ENCODE measurements around the gene DIO1.
A peak's percentile ranks its signal among the peaks of the same experiment; 100 is the strongest.

The DIO1 gene

DNA sequence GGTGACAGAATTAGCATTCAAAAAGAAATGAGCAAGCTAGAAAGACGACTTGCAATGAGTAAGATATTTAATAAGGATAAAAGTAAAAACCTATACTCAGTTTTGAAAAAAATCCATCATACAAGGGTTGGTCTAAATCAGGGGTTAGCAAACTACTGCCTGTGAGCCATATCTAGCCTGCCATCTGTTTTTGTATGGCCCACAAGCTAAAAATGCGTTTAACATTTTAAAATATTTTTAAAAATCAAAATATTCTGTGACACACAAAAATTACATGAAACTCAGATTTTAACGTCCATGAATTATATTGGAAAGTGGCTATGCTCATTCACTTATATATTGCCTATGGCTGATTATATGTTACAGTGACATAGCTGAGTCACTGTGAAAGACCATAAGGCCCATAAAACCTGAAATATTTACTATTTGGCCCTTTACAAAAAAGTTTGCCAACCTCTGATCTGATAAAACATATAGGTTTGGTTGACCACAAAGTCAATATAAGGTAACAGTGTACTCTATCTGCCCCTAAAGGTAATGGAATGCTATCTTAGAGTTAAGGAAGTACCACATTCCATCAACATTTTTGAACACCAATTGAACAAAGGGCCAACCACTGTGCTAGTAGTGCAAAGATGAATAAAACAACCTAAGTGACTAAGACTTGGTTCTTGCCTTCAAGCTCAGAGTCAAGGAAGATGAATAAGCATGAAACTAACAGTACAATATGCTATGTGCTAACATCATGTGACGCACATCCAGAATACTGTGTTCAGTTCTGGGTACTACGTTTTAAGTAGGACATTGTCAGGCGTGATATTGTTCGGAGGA, 48.4 kb downstream of the DIO1 start:
- DNase-seq (ENCODE audit: low read depth) = no peak

DNA sequence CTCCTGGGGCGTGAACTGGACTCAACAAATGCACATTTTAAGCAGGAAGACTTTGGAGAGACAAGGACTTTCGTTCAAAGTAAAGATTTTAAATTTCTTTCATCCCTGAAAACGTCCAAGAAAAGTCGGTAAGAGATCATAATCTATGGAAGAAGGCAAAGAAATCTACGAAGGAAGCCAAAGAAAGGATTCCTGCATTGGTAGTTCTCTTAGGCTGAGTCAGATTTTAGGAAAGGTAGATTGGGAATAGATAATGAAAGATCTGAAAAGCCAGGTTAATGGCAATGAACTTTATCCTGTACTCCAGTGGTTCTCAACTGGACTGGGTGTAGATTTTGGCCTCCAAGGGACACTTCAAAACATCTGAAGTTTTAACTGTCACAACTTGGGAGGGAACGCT, 49.1 kb downstream of the DIO1 start:
- no peak for DNase-seq (ENCODE audit: low read depth)

DNA sequence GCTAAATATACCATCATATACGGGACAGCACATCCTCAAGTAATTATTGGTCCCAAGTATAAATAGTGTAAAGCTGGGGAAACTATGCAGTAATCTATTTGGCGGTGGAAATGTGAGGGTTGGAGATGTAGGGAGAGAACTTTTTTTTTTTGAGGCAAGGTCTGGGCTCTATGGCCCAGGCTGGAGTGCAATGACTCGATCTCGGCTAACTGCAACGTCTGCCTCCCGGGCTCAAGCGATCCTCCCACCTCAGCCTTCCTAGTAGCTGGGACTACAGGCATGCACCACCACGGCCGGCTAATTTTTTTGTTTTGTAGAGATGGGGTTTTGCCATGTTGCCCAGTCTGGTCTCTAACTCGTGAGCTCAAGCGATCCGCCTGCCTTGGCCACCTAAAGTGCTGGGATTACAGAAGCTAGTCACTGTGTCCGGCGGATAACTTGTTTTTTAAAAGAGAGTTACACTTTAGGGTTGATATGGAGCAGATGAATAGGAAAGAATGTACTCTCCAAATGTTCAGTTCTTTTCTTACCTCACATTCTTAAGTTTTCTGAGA, 49.6 kb downstream of the DIO1 start:
- no peak for DNase-seq (ENCODE audit: low read depth)

DNA sequence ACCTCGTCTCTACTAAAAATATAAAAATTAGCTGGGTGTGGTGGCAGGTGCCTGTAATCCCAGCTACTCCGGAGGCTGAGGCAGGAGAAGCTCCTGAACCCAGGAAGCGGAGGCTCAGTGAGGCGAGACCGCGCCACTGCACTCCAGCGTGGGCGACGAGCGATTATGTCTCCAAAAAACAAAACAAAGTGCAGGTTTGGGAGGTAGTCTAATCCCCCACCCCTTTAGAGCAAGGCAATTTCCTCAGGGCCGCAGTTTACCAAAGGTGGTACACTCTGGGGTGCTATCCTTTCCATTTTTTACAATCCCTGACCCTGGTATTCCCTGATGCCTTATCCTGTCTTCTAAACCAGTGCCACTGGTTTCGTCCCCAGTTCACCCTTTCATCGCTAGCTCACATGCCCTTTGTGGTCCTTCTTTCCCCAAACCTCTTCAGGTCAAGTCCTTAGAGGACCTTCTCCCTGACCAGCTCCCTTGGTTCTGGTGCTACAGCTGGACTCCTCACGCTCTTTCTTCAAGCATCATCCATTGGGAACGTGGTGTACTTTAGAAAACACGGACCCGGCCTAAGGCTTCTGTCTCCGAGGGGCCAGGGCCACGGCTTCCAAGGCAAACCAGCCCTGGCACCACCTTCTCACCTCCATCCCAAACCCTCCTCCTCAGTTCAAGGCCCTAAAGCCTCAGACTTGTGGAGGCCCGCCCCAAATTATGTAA, 50.6 kb downstream of the DIO1 start:
- DNase-seq (ENCODE audit: low read depth) = no peak

DNA sequence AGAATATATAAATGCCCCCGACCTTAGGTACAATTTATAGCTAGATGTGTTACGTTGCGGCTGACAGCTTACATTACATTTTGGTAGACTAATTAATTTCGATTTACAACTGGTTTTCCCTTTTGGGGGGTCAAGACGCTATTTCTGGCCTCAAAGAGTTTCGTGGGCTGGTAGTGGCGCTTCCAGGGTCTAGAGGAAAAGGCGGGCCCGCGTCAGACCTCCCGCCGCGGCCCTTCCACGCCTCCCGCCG, 51.1 kb downstream of the DIO1 start:
- no peak for DNase-seq (ENCODE audit: low read depth)

DNA sequence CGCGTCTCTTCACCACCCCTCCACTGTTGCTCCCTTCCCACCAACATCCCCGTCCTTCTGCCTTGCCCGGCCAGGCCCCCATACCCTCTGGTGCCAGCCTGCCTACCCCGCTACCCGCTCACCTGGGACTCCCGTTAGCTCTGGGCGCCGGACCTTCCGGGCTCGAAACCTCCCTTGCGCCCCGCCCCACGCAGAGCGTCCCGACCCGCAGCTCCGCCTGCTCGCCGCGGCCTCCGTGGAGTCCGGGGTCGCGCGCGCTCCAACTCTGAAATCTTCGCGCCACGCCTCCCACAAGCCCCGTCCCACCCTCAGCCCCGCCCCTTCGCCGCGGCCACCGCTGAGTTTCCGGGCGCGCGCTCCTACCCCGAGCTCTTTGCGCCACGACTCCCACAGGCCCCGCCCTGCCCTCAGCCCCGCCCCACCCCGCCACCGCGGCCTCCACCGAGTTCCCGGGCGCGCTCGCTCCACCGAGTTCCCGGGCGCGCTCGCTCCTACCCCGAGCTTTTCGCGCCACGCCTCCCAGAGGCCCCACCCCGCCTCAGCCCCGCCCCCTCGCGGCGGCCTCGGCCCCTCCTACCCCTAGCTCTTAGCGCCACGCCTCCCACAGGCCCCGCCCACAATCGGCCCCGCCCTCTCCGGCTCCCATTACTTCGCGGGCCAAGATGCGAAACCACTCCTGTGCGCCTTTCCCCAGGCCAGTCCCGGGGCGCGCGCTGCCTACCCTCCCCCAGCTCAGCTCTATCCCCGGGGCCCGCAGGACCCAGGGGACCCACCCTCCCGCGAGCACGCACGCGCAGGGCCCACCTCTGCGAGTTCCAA, 51.7 kb downstream of the DIO1 start, which contains the start of gene IFT25:
Gene IFT25 (minus strand): TSS at position 267 of the 819 bp plus-strand sequence. CDS start 5,617 bp downstream, outside the sequence.
- peak; percentile 99 for DNase-seq (ENCODE audit: low read depth)

DNA sequence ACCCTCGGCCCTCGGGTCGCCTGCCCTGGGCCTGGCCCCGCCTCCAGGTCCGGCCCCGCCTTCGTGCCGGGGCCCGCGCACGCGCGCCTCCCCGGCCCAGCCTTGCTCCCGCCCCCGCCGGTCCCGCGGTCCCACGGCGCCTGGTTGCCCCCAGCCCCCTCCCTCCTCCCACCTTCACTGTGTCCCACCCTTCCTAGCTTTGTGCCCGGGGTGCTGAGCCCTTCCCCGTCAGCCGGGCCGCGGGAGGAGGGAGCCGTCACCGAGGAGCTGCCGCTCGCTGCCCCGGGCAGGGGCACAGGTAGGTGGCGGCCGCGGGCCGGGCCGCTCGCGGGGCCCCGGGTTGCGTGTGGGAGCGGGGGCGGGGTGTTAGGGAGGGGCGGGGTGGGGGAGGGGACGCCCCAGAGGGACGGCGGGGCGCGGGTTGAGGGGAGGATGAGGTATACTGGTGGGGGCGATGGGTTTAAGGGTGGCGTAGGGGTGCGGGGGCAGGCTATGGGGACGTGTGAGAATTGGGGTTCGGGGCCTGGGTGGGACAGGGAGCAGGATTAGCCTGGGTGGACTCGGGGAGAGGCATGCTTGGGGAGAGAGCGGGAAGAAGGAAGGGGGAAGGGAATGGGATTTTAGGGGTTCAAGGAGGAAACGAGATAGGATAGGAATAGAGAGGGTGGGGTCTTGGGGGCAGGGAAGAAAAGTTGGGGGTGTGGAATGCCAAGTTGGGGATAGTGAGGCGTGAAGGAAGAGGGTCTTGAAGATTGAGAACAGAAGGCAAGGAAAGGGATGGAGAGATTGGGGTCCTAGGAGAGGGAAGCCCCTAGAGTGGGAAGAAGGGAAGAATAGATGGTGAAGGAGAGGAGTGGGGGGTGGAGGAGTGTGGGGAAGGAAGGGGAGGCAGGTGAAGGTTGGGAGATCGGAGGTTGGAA, 52.5 kb downstream of the DIO1 start, which contains the start of gene LRRC42:
Gene LRRC42 (plus strand): TSS at position 99 of the 920 bp plus-strand sequence. CDS start 5,650 bp downstream, outside the sequence.
- no peak for DNase-seq (ENCODE audit: low read depth)

DNA sequence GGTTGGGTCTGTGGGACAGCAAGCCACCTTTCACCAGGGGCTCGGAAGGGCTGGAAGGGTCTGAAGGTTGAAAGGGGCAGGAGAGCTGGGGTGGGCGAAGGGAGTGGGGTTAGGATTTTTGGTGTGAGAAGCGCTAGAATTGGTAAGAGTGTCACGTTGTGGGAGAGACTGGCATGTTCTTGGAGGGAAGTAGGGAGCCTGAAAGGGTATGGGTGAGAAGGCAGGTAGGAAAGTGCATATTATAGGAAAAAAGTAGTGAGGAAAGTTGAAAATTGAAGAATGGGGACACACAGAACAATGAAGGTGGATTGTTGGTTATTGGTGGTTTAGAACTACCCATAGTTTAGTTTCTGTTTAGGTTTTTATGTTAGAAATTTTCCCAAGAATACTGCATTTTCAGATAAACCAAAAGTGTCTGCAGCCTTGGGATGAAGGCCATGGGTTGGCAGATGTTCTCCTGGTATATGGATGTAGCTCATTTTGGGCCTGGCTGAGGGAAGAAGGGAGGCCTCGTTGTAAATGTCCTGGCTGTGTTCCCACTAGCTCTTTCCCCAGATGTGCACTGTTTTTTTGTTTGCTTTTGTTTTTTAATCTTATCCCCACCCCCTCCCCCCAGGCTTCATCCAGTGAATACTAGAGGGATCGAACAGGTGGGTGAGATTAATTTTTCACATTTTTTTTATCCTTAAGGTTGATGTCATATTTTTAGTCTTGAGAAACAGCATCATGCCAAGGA, 53.4 kb downstream of the DIO1 start:
- no peak for DNase-seq (ENCODE audit: low read depth)

DNA sequence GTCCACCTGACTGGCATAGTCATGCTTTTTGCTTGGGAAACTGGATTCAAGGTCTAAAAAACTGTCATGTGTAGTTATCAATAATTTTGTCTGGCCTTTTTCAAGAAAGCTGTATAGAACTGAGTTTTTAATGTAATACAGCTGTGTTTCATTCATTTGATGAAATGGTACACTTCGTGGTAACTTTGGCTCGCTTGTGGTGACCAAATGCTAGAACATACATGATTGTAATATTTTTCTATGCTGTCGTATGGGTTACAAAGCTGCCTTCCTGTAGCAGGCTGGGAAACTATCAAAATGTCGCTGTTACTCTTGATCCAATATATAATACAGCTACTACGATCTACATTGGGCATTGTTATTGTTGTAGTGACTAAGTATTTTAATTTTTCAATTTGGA, 54.3 kb downstream of the DIO1 start:
- no peak for DNase-seq (ENCODE audit: low read depth)

DNA sequence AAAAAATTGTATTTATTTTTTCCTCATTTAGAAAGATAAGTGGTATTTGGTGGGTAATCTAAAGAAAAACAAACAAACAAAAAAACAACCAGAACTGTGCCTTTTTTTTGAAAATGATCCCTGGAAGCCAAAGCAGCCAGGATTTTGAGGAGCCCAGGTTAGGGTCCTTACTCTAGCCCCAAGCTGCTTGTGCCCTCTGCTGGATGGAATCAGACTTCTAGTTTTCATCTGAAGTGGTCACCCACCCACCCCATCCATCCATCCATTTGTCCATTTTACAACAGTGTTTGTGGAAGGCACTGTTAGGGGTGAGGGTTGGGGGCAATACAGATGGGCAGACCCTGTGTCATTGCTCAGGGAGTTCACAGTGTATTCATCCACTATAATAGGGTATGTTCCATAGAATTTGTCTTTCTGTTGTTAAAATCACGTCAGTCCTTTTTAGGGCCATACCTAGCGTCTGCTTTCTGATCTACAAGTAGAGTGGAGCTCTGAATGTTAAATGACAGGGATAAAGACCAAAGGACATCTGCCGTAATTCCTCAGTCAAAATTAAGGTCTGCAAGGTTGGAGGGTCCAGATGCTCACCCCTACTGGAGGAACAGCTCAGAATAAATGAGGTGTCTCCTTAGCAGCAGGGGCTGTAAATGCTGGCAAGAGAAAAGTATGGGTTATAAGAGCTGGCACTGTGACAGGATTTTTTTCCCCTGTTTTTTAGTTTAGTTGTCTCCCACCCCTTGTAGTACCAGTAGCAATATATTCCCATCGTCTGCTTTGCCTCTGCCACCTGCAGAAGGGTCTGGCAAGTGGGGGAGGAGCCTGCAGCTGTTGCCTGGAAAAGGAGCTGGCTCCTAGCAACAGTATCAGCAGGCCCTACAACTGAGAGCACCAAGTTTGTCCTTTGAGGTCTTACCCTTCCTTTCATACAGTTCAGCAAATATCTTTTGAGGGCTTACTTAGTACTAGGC, 55.3 kb downstream of the DIO1 start:
- no peak for DNase-seq (ENCODE audit: low read depth)

DNA sequence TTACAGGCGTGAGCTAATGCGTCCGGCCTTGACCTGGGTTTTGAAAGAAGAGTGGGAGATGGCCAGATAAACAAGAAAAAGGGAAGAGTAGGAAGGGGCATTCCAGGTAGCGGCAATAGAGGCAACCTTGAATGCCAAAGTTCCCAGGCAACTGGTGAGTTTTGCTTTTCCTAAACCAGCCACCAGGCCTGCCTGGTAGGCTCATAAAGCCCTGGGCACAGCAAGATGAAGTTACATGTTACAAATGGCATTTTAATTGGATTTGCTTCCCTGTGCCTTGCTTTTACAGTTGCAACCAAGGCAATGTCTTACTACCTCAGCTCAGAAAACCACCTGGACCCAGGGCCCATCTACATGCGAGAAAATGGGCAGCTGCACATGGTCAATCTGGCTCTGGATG, 57.7 kb downstream of the DIO1 start:
- no peak for DNase-seq (ENCODE audit: low read depth)

DNA sequence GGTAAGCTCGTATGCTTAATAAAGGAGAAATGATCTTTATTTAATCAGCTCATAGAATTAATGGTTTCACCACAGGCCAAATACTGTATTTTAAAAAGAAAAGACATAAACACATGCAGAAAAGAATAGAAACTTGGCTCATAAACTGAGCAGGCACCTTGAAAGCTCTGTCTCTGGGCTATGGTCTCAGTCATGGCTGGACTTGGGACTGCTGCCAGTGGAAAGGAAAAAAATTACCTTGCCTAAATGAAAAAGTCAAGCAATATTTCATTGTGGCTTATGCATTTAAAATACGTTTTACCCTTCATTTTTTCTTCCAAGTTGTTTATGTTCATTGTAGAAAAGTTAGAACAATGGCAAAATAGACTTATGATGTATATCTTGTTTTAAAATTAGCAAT, 60.1 kb downstream of the DIO1 start:
- DNase-seq (ENCODE audit: low read depth) = no peak

DNA sequence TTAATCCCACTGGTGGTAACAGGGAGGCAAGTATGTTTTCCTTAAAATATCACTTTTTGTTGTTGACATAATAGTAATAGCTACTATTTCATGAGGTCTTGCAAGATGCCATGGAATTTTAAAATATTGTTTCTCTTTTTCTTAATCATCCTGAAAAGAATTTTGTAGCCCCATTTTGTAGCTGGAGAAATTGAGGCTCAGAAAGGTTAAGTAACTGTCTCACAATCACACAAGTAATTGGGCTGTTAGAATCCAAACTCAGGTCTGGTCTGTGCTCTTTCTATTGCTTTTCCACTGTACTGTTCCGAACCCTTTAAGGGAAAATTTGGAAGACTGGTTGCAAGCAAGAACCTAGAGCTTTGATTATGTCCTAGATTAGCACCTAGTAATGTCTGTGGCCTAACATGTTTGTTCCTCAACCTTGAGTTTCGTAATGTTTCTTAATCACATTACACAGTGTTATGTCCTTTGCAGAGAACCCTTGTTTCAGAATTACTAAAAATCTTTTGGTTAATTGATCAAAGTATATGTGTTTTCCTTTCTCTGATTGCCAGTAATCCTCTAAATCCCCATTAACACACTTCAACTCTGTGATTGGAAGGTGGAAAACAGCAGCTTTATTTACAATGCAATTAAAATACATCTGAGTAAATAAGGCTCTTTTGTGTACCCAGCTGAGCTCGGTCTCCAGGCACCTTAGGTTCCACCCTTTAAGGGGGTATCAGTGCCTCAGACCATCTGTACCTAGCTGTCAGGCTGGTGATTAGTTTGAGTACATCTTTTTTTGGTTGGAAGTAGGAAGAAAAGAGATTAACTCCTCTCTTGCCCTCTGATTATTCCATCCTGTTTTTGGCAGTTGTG, 62.6 kb downstream of the DIO1 start:
- DNase-seq (ENCODE audit: low read depth) = no peak

DNA sequence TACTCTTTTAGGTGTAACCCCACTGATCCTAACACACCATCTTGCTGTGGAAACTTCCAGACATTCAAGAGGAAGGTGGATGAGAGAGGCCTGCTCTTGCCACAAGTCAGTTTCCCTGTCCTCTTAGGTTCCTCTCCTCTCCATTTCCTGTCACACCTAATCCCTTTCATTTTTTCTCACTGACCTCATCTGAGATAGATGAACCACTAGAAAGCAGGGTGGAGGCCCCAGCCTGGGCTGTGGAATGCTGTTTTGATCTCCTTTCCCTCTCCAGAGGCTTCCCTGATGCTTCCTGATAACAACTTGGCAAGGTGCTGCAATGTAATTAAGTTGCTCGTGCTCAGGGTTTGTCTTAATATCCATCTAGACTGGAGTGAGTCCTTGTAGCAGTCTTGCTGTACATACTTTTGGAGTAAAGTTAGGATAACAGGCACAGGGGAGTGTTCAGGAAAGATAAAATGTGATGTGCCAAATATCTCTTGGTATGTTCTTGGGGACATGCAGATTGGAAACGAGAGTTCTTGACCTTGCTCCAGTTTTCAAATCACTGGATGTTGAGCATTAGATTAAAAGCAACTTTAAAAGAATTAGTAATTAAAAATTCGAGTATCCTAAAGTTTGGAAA, 63.3 kb downstream of the DIO1 start:
- DNase-seq (ENCODE audit: low read depth) = no peak

DNA sequence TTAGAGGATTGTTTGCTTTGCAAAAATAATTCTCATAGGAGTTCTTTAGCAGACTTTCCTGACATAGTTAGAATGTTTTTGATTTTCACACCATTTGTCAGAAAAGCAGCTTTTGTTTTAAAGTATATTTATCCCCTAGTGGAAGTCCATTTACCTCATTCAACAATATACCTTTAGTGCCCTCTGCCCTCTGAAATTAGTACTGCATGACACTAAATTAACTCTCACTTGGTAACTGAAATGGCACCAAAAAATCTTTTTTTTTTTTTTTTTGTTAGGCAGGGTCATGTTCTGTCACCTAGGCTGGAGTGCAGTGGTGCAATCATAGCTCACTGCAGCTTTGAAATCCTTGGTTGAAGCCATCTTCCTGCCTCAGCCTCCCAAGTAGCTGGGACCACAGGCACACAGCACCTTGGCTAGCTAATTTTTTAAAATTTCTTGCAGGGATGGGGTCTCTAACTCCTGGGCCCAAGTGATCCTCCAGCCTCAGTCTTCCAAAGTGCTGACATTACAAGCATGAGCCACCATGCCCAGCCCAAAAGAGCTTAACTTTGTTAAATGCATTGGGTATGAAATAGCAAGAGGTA, 65.8 kb downstream of the DIO1 start:
- no peak for DNase-seq (ENCODE audit: low read depth)
